GM10266 (cell line): Measurements from ENCODE around the gene SVBP.
A peak's percentile ranks its signal among the peaks of the same experiment; 100 is the strongest.

Experiments
- DNase-seq: peaks from one replicate; pipeline ENCODE4 v3.0.0; 2012; ENCODE audit errors: extremely low spot score
- CTCF ChIP-seq: IDR thresholded peaks from 2 replicates; pipeline ENCODE4 v1.5.1; 2012; ENCODE audit warnings: mild to moderate bottlenecking, low read depth; ENCODE audit not compliant: control insufficient read depth, insufficient read depth; ENCODE audit errors: missing control alignments

SVBP gene

GRCh38 chr1:42783092-42783491 is 34.1 kb downstream of the SVBP start:
- TF ChIP-seq CTCF: no peak
- no peak for DNase-seq

GRCh38 chr1:42780176-42780575 is 37.0 kb downstream of the SVBP start:
- TF ChIP-seq CTCF: no peak
- DNase-seq: no peak

- no peak for TF ChIP-seq CTCF
- no peak for DNase-seq
Observed at GRCh38 chr1:42779725-42780124, 37.5 kb downstream of the SVBP start.

GRCh38 chr1:42777852-42778251 is 39.3 kb downstream of the SVBP start:
- peak; percentile 71 for TF ChIP-seq CTCF
- DNase-seq: peak; percentile 63

- no peak for TF ChIP-seq CTCF
- no peak for DNase-seq
Observed at GRCh38 chr1:42776502-42776901, 40.7 kb downstream of the SVBP start.

- no peak for TF ChIP-seq CTCF
- no peak for DNase-seq
Observed at GRCh38 chr1:42774928-42775526, 42.2 kb downstream of the SVBP start.

- no peak for TF ChIP-seq CTCF
- DNase-seq: no peak
Observed at GRCh38 chr1:42773420-42773819, 43.8 kb downstream of the SVBP start.
